Measurements from ENCODE around the gene FAM20B. TPM values are rescaled to one million over a fixed set of nuclear protein-coding genes. Genes with fewer than 3 reads are reported as not detected.

FAM20B gene
- polyA plus RNA-seq, 4 donors: 35.4 to 44.5 (median 41.1) TPM

DNA sequence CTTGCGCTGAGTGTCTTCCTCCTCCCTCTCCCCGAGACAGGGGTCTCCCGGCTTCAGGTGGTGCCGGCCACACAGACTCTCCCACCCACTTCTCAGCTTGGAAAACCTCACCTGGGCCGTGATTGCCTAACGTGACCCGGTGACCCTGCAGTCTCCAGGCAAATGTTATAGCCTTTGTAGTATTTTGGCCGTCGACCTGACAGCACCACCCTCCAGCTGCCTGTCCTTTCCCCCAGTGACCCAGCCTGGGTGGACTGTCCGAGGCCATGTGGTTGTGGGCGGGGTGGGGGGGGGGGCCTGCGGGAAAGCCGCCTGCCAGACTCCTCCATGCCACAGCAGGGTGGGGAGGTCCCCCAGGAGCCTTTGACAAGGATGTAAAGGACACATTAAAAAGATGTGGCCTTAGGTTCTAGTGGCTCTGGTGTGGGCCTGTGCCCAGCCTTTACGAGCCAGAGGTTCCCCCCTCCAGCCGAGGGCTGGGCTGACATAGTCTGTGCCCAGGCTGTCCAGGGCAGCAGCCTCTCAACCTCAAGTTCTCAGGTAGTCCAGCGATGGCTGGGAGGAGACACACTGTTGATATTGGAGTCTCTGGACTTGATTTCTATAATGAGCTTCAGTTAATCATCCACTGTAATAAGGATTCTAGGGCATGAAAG is 64.3 kb downstream of the FAM20B start:
- no peak for DNase-seq (ENCODE audit: low read depth in 4 of 4, low spot score in 2 of 4)

DNA sequence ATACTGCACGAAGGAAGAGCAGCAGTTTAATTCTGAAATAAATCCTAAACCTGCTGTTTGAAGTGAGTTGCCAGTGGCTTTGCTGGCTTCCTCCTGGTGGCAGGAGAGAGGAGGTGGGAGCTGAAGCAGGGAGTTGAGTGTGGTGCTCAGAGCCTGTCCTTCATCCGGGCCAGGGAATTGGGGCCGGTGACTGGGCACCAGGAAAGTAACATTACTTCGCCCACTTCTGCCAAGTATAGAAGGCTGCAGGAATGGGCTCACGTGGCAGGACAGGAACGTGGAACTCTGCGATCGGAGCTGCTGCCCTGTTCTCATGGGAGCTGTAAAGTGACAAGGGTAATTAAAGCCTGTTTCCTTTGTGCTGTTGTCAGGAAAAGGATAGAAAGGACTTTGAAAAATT is 64.8 kb downstream of the FAM20B start:
- DNase-seq (ENCODE audit: low read depth in 4 of 4, low spot score in 2 of 4): no peak

DNA sequence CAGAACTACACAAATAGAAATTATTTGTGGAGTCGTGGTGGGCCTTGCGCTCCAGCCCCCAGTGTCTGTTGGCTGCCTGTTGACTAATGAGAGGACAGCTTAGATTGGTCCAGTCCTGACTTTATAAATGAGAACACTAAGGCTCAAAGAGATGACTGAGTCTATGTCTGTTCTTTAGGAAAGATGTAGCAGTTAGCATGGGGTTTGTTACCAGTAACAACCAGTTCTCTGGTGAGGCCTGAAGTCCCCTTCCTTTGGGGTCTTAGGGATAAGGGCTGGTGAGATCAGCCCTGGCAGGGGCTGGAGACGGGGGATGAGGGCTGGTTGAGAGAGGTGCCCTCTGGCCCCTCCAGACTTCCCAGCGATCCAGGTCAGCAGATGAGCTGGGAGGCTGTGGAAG is 65.2 kb downstream of the FAM20B start:
- DNase-seq (ENCODE audit: low read depth in 4 of 4, low spot score in 2 of 4): no peak

DNA sequence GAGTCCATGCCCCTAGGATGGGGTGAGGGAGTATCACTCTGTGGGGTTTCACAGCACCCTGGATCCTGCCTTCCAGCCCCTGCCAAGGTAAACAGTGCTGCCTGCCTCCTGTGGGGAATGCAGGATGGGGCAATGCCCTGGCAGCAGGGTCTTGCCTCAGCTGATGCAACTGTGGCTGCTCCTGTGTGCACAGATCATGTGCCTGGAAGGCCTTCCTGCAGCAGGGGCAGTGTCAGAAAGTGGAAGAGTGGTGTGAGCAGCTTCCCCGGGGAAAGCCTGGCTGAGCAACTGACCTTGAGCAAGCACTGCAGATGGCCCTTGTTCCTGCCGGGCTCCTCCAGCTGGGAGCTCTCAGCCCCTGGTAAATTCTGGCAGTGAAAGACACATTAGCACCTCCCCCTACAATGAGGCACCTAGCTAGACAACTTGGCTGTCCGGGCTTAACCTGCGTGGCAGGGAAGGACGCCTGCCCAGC is 66.0 kb downstream of the FAM20B start:
- DNase-seq (ENCODE audit: low read depth in 4 of 4, low spot score in 2 of 4): no peak

GRCh38 chr1:179092896-179093461 is 67.3 kb downstream of the FAM20B start:
- DNase-seq (ENCODE audit: low read depth in 4 of 4, low spot score in 2 of 4): no peak

DNA sequence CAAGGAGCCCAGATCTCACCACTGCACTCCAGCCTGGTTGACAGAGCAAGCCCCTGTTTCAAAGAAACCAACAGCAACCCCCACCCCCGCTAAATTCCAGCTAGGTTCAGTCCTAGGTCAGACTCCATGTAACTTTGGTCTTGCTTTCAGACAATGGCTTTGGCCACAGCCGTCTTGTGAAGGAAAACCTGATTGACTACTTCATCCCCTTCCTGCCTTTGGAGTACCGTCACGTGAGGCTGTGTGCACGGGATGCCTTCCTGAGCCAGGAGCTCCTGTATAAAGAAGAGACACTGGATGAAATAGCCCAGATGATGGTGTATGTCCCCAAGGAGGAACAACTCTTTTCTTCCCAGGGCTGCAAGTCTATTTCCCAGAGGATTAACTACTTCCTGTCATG is 69.1 kb downstream of the FAM20B start:
- DNase-seq (ENCODE audit: low read depth in 4 of 4, low spot score in 2 of 4): no peak

DNA sequence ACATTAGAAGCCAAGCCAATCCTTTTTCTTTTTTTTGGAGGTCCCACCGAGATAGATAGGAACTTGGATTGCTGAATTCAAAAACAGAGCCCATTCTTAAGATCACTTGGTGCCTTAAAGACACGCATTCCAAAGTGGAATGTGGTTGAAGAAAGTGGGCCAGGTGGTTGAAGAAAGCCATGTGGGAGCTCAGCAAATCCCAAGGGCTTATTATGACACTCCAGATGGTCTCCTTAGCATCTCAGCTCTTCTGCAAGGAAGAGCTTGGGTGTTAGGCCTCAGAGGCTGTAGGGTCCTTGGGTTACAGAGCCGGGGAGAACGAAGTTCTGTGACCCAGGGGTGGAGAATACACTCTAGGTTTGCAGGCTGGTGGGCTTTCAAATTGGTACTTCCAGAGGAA is 69.7 kb downstream of the FAM20B start:
- no peak for DNase-seq (ENCODE audit: low read depth in 4 of 4, low spot score in 2 of 4)

- no peak for DNase-seq (ENCODE audit: low read depth in 4 of 4, low spot score in 2 of 4)
Observed at GRCh38 chr1:179095924-179096323, 70.2 kb downstream of the FAM20B start.

GRCh38 chr1:179099891-179100290 is 74.2 kb downstream of the FAM20B start:
- DNase-seq (ENCODE audit: low read depth in 4 of 4, low spot score in 2 of 4): no peak

- DNase-seq (ENCODE audit: low read depth in 4 of 4, low spot score in 2 of 4): no peak
Observed at GRCh38 chr1:179101566-179101965, 75.9 kb downstream of the FAM20B start.

- no peak for DNase-seq (ENCODE audit: low read depth in 4 of 4, low spot score in 2 of 4)
Observed at GRCh38 chr1:179103999-179104398, 78.3 kb downstream of the FAM20B start.

DNA sequence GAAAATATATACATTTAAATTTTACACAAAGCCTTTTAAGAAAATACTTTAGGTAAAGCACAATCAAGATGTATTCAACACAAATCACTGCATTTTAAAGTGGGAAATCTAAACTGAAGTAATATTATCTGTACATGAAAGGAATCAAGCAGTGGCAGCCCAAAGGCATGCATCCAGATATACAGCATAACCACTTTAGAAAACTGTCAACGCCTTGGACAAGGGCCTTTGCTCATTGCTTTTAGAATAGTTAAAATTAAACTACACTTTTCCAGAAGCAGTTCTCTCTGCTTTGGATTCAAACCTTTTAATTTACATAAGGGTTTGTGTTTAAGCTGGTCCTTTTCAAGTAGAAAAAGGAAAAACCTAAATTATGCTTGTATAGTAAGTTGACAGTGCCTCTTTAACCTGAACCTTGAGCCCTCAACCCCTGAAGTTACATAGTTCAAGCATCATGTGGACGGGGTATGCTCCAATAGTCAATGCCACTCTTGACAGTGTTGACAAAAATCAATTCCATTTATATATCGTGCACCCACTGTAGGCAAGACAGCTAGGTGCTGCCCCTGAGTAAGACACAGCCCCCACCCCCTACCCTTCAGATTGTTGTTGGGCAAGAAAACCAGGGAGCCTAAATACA is 79.0 kb downstream of the FAM20B start:
- DNase-seq (ENCODE audit: low read depth in 4 of 4, low spot score in 2 of 4): no peak

- DNase-seq (ENCODE audit: low read depth in 4 of 4, low spot score in 2 of 4): no peak
Observed at GRCh38 chr1:179105393-179105792, 79.7 kb downstream of the FAM20B start.

DNA sequence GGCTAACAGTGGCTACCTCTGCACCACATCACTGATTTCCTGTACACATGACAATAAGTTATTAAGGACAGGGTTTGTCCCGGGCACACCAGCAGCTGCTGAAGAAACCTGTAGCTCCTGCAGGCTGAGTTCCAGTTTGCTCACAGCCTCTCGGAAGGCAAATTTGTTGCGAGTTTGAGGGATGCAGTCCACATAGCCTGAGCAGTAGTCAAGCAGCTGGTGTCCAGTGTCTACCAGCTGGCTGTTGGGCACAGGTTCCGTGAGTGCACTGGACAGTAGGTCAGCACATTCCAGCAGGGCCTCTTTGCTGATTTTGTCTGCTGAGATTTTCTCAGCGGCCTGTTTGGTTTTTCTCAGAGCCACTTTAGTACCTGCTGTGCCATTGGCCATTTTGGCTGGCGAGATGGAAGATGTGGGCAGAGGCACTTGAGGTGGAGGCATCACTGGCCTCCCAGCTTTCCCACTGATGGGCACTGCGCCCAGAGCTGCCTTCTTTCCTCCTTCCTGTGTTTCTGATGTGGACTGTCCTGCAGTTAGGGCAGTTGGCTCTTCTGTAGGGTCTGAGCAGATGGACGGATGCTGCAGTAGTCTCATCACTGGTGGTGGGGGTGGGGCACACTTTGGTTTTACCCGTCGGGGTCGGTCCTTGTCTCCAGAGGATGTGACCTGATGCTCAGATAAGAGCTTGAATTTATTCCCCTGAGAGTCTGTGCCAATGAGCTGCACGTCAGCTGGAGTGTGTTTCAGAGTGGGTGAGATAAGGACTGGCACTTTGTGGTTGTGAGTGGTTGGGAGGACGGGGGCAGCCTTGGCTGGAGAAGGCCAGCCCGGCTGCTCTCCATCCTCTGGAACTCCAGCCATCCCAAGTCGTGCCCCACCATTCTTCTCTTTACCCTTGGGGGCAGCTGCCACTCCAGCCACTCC is 82.3 kb downstream of the FAM20B start:
- DNase-seq (ENCODE audit: low read depth in 4 of 4, low spot score in 2 of 4): no peak

DNA sequence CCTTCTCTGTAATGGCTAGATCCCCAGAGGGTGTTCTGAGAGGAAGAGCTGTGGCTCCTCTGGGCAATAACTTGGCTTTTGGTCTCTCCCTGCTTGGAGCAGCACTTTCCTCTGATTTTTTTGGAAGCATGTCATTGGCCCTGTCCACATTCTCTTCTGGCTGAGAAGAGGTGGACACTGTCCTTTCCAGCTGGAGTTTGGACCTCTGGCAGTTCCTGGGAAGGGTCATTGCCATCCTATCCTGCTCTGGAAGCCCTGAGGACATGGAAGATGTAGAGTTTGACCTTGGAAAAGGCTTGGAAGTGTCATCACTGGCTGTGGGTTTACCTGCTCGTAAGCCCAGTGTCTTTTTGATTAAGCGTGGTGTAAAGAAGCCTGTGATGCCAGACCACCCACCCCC is 83.0 kb downstream of the FAM20B start:
- DNase-seq (ENCODE audit: low read depth in 4 of 4, low spot score in 2 of 4): no peak

DNA sequence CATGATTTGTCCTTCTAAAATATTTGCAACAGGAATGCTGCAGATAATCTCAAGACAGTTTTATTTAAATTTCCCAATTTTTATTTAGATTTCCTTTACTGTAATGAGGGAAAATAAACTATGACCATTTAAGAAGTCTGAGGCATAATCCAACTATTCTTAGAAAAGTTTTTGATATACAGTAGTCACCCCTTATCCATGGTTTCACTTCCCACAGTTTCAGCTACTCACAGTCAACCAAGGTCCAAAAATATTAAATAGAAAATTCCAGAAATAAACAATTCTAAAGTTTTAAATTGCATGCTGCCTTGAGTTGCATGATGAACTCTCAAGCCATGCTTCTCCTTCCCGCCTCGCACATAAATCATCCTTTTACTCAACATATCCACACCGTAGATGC is 89.5 kb downstream of the FAM20B start:
- DNase-seq (ENCODE audit: low read depth in 4 of 4, low spot score in 2 of 4): no peak

DNA sequence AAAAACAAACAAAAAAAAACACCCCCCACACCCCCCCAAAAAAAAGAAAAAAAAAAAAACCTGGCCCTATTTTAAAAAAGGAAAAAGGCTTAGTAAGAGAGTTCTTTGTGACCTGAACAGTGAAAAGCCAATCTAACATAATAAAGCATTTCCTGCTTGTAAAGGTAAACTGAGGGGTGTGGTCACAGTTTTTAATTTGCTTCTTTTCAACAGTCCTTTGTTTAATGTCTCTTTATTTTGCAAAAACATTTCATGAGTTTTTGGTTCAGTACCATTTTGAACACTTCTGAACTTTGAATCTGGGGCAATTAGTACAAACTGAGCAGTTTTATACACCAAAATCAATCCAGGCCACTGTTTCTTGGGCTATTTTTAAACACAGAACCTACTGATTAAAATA is 93.8 kb downstream of the FAM20B start:
- no peak for DNase-seq (ENCODE audit: low read depth in 4 of 4, low spot score in 2 of 4)

DNA sequence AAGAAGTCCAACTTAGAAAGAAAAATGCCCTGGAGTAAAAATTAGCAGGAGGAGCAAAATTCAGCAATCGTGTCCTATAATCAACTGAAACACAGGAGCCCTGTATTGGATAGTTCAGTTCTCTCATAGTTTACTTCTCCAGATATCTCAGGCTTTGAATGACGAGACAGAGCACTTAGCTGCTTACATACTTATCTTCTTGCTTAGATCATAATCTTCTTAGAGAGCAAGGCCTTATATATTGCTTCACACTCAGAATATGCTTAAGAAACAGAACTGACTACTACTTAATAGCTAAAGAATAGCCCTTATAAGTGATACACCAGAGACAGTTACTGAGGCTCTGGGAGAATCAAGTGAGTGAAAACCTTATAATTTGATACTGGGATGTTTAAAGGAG is 95.0 kb downstream of the FAM20B start:
- DNase-seq (ENCODE audit: low read depth in 4 of 4, low spot score in 2 of 4): no peak

DNA sequence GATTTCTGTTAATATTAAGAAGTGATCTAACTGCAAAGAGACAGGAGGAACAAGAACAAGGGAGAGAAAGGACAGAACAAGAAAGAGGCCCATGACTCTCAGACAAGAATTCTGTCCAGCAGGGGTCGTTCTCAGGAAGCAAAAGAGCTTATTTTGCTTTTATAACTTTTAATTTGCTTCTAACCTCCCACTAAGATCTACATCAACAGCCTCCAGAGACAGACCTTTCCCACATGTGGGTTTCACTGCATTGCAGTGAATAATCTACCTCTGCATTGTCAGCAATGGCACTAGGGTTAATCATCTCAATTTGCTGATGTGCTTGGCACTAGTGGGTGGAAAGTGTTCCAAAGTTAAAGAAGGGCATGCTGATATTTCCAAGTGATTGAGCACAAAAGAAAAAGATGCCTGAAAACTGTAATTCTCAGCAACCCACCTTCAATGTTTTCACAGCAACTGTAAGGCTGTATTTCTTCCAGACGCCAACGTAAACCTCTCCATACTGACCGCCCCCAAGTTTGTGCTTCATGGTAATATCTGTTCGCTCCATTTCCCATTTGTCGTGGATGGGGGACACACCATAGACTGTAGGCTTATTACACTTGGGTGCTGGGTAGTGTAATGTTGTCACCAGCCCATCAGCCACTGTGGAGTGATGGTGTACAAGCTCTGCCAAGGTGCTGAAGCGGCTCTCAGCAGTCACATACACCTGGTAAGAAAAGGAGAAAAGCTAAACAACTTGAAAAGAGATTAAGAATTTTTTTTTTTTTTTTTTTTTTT is 95.7 kb downstream of the FAM20B start:
- peak in 2 of 4 donors; percentile 11 to 47 for DNase-seq (ENCODE audit: low read depth in 4 of 4, low spot score in 2 of 4)

DNA sequence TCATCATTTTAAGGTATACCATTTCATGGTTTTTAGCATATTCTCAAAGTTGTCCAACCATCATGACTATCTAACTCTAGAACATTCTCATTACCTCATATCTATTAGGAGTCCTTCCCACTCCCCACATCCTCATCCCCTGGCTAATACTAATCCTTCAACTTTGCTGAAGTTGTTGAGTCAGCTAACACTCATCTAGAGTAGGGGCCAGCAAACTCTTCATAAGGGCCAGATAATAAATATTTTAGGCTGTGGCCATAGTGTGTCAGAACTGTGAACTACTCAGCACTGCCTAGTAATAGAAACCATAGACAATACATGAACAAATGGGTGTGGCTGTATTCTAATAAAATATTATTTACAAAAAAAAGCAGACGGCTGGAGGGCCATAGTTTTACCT is 99.2 kb downstream of the FAM20B start:
- no peak for DNase-seq (ENCODE audit: low read depth in 4 of 4, low spot score in 2 of 4)

Data from left renal cortex interstitium (tissue), 4 donors.